Kidney epithelial cell (primary cell): Measurements from ENCODE around the gene SLC25A43. TPM values are rescaled to one million over a fixed set of nuclear protein-coding genes. Genes with fewer than 3 reads are reported as not detected.

Source experiments
- DNase-seq: peaks from one replicate; pipeline ENCODE4 v3.0.0-alpha.2; 2010; ENCODE audit warnings: low read depth
- H3K27me3 ChIP-seq: 2 replicates; pipeline ENCODE4 v1.6.0; 2011; ENCODE audit warnings: low read length; ENCODE audit not compliant: control insufficient read depth, insufficient read depth
- H3K36me3 ChIP-seq: 2 replicates; pipeline ENCODE4 v1.5.1; 2011; ENCODE audit warnings: low read length; ENCODE audit not compliant: control insufficient read depth, insufficient read depth
- H3K4me3 ChIP-seq: 2 replicates; pipeline ENCODE4 v1.5.1; 2011; ENCODE audit warnings: low read depth, mild to moderate bottlenecking, control low read depth, low read length
- CTCF ChIP-seq: IDR thresholded peaks from 2 replicates; pipeline ENCODE4 v1.5.1; 2011; ENCODE audit warnings: mild to moderate bottlenecking, moderate library complexity, low read length, control low read depth, inconsistent platforms; ENCODE audit not compliant: insufficient read depth, poor library complexity, severe bottlenecking
- total RNA-seq: library from RNA; depleted of rRNA; stranded (reverse); fragments of >200 nt; gene quantifications from 2 replicates; pipeline ENCODE4 v1.2.3, GENCODE V29; 2015

The SLC25A43 gene
- total RNA-seq, 1 donor from 2014 or later: 9.8 TPM

- TF ChIP-seq CTCF: no peak
- no peak overlapping the region for H3K4me3 ChIP-seq
- H3K27me3 ChIP-seq: no peaks in the 10 kb centered on the region
- DNase-seq: no peak
- no peaks in the 10 kb centered on the region for H3K36me3 ChIP-seq
Observed at GRCh38 chrX:119402588-119402987, 3.5 kb downstream of the SLC25A43 start.

- no peak for DNase-seq
- no peaks in the 10 kb centered on the region for H3K36me3 ChIP-seq
- TF ChIP-seq CTCF: no peak
- H3K4me3 ChIP-seq: no peak overlapping the region
- H3K27me3 ChIP-seq: no peaks in the 10 kb centered on the region
Observed at GRCh38 chrX:119406776-119407175, 7.6 kb downstream of the SLC25A43 start.

- no peak for DNase-seq
- H3K36me3 ChIP-seq: no peaks in the 10 kb centered on the region
- no peak for TF ChIP-seq CTCF
- no peak overlapping the region for H3K4me3 ChIP-seq
- no peaks in the 10 kb centered on the region for H3K27me3 ChIP-seq
Observed at GRCh38 chrX:119407681-119408080, 8.5 kb downstream of the SLC25A43 start.

- DNase-seq: no peak
- TF ChIP-seq CTCF: no peak
- no peaks in the 10 kb centered on the region for H3K36me3 ChIP-seq
- no peak overlapping the region for H3K4me3 ChIP-seq
- no peaks in the 10 kb centered on the region for H3K27me3 ChIP-seq
Observed at GRCh38 chrX:119410027-119410819, 11.1 kb downstream of the SLC25A43 start.

- TF ChIP-seq CTCF: no peak
- no peaks in the 10 kb centered on the region for H3K27me3 ChIP-seq
- no peak for DNase-seq
- no peak overlapping the region for H3K4me3 ChIP-seq
- H3K36me3 ChIP-seq: no peaks in the 10 kb centered on the region
Observed at GRCh38 chrX:119410854-119411253, 11.7 kb downstream of the SLC25A43 start.

- DNase-seq: no peak
- Histone ChIP-seq H3K4me3 (no peak overlapping the region), H3K27me3 (no peaks in the 10 kb centered on the region), H3K36me3 (no peaks in the 10 kb centered on the region)
- no peak for TF ChIP-seq CTCF
Observed at GRCh38 chrX:119411959-119412358, 12.8 kb downstream of the SLC25A43 start.
